Hematopoietic multipotent progenitor cell (in vitro differentiated cells): ENCODE data around the gene CALHM1. TPM values are rescaled to one million over a fixed set of nuclear protein-coding genes. Genes with fewer than 3 reads are reported as not detected.
A peak's percentile ranks its signal among the peaks of the same experiment; 100 is the strongest.

Source experiments
- DNase-seq, 3 donors: peaks; one replicate each; pipeline ENCODE4 v3.0.0-alpha.2; 2011 to 2015; ENCODE audit warnings: low read depth in 2 of 3, low spot score in 2 of 3
- total RNA-seq: library from RNA; depleted of rRNA; stranded (reverse); fragments of >200 nt; gene quantifications from one replicate; pipeline ENCODE4 v1.2.3, GENCODE V29; 2012

The CALHM1 gene
- total RNA-seq, 1 donor = not detected

DNA sequence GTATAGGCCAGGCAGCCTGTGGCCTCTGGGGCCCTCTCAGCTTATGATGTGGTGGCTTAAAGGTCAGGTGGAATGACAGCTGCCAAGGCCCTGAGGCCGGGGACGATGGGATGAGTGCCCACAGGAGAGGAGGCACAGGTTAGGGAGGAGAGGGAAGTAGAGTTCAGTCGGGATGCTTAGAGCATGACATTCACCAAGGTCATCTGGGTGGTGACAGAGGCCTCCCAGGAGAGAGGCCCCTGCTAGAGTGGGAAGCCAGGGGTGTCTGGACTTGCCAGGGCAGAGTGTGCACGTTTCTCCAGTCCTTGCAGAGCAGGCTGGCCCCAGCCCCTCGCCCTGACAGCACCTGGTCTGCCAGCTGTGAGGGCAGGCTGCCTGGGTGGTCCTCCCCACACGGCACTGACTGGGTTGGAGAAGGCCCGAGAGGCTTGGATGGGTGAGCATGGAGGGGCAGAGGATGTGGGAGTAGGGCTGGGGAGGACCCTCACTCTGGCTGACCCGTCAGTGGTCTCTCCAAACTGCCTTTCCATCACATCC, 1.5 kb downstream of the CALHM1 start:
- no peak for DNase-seq

DNA sequence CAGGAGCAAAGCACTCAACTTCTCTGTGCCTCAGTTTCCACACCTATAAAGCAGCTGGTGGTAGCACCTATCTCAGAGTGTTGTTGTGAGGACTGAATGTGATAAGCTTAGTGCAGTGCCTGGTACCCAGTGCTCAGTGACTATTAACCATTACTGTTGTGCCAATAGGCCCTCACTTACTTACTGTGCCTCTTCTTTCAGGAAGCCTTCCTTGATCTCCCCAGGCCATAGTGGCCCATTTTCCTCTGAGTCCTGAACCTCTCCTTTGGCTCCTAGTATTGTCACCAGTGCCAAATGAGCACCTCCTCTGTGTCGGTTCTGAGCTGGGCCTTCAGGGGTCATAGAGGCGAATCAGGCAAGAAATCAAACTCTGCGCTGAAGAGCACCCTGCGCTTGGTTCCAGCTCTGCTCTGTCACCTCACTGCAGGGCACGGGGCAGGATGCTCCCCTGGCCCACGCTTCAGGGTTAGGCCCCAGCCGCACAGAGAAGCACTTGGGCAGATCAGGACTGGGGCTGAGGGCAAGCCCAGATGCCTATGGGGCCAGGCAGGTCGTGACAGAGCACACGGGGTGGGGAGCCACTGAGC, 2.5 kb downstream of the CALHM1 start:
- no peak for DNase-seq

DNA sequence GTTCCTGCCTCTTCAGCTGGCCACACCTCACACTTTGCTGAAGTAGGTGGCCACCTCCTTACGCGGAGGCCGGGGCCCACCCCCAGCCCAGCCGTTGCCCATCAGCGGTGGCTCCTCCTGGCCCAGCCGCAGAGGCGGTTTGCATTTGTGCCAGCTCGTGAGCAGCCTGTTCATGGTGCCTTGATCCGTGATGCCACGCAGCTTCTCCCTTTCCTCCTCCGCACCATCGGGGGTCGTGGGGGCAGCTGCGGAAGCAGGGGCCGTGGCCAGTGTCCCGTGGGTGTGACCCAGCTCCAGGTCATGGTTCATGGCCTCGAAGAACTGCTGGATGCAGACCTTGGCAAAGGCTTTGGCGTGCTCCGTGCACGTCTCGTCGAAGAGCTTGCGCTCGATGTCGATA, 3.5 kb downstream of the CALHM1 start:
- DNase-seq = no peak

DNA sequence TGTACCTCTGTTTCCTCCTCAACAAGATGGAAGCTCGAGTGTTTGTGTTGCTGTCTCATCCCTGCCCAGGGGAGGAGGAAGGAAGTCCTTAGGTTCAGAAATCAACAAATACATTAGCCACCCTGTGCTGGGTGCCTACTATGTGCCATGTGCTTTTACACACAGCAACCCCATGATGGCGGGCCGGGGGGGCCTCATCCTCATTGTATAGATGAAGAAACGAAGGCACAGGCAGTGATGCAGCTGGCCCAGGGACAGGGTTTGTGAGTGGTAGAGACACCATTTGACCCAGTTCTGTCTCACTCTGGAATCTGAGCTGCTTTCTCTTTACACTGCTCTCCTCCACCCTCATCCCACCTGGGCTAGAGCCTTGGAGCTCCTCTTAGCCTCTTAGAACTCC, 4.7 kb downstream of the CALHM1 start:
- DNase-seq = no peak

DNA sequence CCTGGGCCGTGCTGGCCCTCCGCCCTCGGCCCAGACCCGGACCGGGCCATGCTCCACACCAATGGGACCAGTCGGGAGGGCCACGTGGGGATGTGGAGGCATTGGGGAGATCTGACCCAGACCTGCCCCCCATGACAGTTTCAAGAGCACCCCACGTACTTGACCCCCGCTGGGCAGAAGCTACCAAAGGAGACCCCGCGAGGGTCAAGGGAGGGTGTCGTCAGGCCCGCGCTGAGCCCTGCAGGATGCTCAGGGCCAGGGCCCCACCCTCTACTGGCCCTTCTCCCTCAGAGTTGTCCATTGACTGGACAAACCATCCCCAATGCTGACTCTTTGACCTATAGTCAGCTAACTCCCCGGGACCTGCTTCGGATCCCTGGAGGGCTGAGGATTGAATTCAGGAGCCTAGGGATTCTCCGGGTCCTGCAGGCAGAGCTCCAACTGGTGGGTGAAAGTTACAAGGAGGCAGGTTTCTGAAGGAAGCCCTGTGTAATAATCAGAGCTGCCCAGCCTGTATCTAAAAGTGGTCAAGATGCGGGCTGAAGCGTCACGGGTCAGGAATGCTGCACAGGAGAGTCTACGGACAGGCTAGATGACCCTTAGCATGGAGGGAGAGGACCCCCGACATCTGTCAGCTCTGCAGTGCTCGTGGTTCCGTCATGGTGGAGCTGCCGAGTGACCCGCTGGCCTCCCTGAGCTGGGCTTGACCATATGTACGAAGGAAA, 6.0 kb downstream of the CALHM1 start:
- no peak for DNase-seq

DNA sequence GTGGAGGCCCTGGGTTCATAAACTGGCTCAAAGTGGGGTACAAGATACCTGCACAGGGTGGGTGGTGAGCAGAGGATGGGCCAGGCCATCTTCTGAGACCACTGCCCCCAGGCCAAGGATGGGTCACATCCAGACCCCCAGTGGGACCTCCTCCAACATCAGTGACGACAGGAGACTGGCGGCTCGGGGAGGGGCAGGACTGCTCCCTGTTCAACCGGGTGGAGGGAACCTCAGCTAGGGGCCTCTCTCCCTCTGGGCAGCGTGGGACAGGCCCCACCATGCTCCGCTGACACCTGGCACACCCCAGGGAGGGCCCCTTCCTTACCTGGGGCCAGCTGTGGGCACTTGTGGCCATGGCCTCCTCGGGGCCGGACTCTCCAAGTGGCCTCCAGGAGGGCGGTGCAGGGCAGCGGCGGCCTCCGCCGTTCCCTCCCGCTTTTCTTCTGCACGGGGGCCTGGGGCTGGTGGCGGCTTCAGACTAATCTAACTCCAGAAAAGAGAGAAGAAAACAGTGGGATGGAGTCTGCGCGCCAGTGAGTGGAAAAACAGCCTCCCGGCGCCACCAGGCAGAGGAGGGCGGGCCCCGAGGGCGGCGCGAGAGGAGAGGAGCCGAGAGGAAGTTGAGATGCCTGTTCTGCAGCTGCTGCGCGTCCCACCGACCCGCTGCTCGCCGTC, 6.7 kb downstream of the CALHM1 start, which contains the start of gene CALHM2:
TSS of gene CALHM2 (minus strand) at position 540 of the 675 bp plus-strand sequence. CDS start 2,429 bp downstream, outside the sequence.
- peak in 2 of 3 donors; percentile 31 to 61 for DNase-seq

DNA sequence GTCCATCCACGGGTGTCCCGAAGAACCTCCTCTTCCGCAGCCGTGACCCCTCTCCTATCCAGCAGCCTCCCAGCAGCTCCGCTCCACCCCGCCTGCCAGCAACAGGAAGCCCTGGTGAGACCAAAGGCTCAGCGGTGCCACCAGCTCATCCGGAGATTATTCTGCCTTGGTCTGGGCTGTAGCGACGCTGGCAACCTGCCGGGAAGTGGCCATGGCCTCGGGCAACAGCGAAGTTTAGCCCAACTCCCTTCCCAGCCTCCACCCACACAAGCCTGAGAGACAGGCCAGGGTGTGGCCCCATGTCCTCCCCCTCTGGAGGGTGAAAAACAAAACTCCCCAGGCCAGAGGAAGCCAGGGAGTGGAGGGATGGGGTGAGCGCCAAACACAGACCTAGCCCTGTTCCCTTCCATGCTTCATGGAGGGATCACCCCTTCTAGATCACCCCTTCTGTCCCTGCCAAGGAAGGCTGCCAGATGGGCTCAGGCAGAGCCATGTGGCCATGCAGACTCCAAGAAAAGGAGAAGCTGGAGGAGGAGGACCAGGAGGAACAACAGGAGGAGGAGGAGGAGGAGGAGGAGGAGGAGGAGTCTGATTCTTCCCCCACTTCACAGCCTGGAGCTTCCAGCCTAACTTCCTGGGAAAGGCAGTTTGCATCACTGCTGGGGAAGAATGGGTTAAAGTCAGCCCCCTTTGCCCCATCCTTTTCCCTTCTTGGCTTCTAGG, 7.4 kb downstream of the CALHM1 start:
- DNase-seq = peak in 2 of 3 donors; percentile 29 to 34

DNA sequence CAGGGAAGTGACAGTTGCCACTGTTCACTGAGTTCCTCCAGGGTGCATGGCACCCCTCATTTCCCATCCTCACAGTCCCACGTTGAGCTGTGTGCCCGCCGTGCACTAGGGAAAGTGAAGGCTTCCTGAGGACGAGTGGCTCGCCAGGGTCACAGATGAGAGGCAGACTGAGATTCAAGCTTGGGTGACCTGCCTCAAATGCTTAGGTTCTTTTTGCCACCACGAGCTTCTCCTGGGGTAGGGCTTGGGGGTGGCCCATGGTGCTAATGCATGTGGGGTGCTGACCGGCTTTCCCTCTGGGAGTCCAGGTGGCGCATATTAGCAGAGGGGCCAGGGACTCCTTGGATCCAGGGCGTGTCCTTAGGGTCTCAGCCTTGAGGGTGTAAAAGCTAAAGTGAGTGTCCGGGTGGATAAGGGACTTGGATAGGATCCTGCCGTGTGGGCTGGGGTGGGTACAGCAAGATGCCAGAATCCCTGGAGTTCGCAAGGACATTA, 8.5 kb downstream of the CALHM1 start:
- no peak for DNase-seq

DNA sequence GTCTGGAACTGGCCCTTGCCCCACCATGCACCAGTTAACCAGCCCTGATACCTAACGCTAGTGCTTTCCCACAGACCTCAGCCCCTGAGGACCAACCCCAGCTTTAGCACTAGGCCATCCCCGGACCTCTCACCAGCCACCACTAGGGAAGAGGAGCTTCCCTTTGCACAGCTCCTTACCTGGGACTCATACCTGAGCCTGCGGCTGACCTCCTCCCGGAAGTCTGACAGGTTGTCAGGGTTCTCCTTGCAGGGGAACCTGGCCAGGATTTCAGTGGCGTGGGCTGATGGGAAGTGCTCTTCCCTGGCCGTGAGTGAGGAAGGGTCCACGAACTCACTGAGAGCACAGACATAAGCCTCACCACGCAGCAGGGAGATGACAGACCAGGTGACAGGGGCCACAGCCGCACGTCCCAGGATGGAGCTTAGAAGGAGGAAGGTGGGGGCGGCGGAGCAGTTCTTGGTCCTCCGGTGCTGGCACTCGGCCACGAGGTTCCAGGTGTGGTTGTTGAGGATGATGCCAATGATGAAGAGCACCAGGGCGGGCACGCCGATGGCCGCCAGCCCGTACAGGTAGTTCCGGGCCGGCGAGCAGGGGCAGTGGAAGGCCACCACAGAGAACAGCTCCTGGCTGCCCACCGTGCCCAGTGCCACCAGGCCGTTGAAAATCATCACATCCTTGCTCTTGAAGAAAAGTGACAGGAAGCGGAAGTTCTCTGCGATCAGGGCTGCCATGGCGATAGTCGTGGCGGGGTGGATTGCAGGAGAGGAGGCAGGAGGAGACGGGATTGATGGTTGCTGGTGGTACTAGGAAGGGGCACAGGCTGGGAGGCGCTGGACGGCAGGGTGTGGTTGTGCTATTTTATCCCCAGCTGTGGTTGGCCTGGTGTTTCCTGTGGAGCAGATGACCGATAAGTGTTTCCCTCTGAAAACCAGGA, 9.2 kb downstream of the CALHM1 start:
- DNase-seq = no peak

DNA sequence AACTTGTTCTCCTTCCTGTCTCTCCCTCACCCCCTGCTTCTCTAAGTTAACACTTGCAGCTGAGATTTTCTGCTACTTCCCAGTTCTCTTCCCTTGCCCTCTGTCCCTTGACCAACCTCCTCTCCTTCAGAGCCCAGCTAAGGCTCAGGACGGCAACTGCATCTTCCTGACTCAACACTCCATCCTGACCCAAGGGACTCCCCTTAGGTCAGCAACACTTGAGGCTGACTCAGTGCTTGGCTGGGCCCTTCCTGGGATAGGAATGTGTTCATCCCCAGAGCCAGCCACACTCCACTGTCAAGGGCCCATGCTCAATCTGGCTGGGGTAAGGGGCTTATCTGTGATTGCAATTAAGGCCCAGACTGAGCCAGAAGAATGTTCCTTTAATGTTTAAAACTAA, 10.0 kb downstream of the CALHM1 start:
- no peak for DNase-seq

DNA sequence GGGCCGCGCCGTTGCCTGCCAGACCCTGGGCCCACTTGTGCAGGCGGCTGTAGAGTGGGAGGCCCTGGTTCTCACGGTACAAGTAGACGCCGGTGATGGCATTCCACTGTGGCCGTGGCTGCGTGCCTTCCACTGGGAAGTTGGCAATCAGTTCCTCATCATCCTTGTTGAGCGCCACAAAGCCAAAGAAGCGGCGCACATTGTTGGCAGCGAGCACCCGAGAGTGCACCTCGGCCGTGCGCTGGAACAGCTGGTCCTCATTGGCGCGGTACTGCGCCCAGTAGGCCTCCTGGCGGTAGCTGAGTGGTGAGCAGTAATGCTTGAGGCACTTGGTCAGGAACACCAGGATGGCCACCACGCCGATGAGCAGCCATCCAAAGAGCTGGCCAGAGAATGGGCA, 11.5 kb downstream of the CALHM1 start:
- no peak for DNase-seq

DNA sequence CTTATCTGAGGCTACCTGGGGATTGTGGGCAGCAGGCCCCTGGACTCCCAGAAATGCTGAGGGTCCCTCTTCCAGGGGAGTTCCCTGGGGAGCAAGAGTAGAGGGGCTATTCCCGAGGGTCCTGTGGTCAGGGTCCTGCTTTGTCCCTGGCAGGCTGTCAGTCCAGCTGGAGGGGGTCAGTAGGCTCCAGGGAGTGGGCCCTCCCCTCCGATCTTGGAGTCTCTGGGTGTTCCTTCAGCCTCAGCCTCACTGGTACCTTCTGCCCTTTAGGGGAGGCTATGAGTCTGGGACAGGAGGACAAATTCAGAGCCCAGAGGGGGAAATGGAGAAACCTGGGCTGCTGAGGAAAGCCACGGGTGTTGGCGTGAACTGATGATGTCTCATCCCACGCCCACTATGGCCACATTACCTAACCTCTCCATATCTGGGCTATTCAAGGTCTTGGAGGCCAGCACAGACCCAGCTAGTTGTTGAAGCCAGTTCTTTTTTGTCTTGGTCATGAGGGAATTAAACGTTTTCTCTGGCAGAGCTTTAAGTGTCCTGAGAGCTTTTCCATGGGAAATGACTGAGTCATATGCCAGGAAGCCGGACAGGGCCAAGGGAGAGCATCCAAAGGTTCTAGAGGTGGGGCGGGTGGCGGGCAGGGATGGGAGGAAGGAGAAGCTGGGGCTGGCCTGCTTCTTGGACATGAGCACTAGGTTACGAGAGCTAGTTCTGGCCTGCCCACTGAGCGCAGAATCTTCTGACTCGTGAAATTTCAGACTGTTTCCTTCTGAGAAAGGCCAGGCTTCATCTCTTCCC, 12.7 kb downstream of the CALHM1 start:
- DNase-seq = no peak

DNA sequence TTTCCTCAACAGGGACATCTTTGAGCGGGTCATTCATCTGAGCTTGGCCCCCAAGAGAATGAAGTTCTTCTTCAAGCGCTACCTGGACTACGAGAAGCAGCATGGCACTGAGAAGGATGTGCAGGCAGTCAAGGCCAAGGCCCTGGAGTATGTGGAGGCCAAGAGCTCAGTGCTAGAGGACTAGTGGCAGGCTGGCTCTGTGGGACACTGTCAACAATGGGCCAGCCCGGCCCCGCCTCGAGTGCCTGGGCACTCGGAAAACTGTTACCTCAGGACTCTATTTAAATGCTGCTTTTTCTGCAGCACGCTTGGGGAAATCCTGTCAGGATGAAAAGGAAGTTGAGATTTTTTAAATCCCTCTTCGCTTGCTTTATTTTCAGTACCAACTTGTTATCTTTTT, 13.3 kb downstream of the CALHM1 start:
- no peak for DNase-seq

DNA sequence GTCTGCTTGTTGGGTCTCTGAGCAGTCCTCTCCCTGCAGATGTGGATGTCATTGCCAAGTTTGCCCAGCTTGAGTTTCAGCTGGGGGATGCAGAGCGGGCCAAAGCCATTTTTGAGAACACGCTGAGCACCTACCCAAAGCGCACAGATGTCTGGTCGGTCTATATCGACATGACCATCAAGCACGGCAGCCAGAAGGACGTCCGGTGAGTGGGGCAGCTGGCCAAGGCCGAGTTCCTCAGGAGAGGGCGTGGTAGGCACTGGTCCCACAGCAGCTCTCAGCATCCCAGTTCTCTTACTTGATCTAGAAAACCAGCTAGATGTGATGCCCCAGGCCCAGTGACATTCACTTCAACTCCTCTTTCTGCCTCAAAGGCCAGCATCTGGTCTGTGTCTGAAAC, 14.2 kb downstream of the CALHM1 start:
- DNase-seq = no peak

DNA sequence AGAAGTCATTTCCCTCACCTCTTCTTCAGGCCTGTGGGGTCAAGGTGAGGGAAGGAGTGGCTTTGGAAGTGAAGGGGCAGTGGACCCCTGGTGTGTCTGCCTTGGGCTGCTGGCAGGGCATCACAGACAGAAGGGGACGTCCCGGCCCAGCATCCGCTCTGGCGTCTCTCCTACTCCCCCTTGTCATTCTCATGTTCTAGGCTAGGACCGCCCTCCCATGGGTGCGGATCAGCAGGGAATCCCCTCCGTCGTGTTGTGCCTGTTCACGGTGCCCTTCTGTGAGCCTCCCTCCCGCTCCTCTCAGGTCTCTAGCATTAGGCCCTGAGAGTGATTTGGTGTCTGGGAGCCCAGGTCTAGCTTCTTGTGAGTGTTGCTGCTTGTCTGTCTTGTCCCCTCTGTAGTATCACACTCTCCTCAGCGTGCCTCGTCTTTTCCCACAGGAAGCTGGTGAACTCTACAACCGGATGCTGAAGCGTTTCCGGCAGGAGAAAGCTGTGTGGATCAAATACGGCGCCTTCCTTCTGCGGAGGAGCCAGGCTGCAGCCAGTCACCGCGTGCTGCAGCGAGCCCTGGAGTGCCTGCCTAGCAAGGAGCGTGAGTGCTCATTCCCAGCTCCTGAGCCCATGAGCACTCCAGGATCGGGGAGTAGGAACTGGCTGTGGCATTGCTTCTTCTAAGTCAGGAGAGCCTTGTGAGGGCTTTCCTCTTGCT, 15.1 kb downstream of the CALHM1 start:
- no peak for DNase-seq

DNA sequence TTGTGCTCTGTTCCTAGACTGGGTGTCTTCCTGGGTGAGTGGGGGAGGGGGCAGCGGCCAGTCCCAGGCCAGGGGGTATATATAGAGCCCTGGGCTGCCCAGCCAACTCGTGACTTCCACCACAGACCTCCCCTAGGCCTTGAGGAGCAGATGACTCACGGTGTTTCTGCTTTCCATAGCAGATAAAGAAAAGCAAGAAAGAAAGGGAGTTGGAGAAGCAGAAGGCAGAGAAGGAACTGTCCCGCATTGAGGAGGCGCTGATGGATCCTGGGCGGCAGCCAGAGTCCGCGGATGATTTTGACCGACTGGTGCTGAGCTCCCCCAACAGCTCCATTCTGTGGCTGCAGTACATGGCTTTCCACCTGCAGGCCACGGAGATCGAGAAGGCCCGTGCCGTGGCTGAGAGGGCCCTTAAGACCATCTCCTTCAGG, 16.7 kb downstream of the CALHM1 start:
- DNase-seq = no peak

DNA sequence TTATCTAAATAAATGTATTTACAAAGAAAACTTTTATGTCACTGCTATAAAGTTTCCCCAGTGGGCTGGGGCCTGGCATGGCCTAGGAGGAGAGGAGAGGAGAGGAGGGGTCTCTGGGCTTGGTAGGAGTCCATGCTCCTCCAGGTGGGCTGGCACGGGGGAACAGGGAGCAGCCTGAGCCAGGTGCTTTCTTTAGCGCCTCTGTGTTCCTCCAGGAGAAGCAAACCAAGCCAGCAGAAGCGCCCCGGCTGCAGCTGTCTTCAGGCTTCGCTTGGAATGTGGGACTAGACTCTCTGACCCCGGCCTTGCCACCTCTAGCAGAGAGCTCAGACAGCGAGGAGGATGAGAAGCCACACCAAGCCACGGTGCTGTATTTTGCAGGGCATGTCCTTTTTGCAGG, 17.1 kb downstream of the CALHM1 start:
- DNase-seq = no peak

DNA sequence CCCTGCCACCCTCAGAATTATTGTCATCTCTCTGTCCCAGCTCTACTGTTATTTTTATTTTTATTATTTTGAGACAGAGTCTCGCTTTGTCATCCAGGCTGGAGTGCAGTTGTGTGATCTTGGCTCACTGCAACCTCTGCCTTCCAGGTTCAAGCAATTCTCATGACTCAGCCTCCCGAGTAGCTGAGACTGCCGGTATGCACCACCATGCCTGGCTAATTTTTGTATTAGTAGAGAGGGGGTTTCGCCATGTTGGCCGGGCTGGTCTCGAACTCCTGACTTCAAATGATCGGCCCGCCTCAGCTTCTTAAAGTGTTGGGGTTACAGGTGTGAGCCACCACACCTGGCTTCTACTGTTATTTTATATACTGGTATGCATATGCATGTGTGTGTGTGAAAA, 17.5 kb downstream of the CALHM1 start:
- no peak for DNase-seq
